Limb (tissue), 2 donors: Measurements from ENCODE around the gene MRS2.
"Not testable (repeated sequence)": the region's sequence is repeated elsewhere in the genome, so short reads cannot be mapped to it uniquely, and the experiment has no call there.

ENCODE experiments used
- DNase-seq, 2 donors: peaks; one replicate each; pipeline ENCODE4 v3.0.0-alpha.2; 2016; ENCODE audit errors: extremely low spot score in 2 of 2

The MRS2 gene

DNA sequence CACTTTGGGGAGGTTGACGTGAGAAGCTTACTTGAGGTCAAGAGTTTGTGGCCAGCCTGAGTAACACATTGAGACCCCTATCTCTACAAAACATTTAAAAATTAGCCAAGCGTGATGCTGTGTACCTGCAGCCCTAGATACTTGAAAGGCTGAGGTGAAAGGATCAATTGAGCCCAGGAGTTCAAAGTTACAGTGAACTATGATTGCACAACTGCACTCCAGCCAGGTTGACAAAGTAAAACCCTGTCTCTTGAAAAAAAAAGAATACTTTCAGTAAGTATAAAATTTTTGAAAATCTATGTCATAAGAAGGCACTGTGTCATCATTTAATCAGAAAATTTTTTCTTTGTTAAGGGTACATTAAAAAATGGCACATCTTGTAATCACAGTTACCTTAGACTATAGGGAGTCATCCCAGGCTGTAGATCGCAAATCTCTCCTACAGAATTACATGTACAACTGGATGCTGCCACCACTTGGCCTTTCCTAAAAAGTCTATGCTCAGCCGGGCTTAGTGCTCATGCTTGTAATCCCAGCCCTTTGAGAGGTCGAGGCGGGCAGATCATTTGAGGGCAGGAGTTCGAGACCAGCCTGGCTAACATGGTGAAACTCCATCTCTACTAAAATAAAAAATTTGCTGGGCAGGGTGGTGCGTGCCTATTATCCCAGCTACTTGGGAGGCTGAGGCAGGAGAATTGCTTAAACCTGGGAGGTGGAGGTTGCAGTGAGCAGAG is 17.0 kb upstream of the MRS2 start:
- no peak for DNase-seq

DNA sequence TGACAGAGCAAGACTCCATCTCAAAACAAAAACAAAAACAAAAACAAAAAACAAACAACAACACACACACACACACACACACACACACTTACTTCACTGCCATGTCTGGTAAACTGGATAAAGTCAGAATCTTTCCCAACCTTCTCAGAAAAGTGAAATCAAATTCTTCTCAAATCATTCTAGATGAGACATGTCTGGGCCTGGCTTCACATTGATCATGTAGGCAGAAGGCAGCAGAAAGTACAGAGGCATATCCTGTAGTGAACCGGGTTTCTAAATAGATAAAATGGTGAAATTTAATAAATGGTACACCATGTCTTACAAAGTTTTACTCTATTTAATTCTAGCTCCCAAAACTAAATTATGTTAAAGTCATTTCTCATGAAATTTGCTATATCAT is 14.9 kb upstream of the MRS2 start:
- no peak for DNase-seq

DNA sequence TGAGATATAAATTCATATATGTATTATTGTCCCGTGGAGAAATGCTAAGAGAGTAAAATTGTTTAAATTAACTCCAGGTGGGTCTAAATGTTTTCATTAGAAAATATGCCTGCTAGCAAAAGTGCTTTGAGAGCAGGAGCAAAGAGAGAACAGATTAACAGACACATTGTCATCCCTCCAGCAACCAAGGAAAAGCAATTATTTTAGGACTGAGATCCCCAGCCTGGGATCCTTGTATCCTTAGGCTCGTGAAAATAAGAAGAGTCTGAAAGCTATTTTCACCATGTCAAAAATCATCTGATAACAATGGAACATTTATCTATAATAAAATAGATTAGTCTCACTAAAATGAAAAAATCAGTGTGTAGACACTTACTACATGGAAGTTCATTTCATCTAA is 11.5 kb upstream of the MRS2 start:
- DNase-seq, result no peak

DNA sequence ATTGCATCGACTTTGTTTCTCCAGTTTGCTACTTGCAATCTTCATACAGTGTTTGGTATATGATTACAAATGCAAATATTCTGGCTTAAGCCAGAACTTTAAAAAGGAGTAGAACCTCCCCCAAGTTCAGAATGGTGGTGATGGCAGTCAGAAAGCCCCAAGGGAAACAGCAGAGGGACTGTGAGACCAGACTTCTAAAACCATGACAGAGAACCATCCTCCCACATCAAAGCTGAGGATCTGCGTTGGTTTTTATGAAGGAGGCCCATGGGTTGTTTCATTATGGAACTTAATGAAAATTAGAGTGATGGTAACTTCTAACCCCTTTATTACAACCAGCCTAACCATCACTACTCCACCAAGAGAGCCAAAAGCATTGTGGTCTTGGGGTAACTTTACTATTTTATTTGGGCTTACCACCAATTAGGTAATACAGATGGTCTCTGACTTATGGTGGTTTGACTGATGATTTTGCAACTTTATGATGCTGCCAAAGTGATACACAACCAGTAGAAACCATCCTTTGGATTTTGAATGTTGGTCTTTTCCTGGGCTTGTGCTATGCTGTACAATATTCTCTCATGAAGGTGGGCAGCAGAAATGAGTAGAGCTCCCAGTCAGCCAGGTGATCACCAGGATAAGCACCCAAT is 10.9 kb upstream of the MRS2 start:
- DNase-seq, result no peak

DNA sequence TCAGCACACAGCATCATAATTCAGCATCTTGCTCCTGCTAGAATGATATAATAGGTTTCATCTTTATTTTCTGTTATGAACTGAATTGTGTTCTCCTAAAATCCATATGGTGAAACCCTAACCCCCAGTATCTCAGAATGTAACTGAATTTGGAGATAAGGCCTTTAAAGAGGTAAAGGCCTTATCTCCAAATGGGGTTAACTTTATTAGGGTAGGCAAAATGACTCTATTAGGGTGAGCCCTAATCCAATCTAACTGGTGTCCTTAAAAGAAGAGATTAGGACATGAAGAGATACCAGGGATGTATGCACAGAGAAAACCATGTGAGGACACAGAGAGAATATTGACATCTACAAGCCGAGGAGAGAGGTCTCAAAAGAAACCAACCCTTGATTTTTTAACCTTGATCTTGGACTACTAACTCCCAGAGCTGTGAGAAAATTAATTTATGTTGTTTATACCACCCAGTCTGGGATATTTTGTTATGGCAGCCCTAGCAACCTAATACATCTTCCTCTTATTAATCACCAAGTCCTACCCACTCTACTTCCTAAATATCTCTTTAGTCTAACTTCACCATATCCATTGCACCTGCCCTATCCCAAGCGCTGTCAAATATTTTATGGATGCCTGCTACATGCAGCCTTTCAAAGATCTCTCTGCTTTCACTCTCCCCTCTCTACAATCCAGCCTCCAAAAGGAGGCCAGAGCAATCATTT is 8.5 kb upstream of the MRS2 start:
- DNase-seq, result no peak

DNA sequence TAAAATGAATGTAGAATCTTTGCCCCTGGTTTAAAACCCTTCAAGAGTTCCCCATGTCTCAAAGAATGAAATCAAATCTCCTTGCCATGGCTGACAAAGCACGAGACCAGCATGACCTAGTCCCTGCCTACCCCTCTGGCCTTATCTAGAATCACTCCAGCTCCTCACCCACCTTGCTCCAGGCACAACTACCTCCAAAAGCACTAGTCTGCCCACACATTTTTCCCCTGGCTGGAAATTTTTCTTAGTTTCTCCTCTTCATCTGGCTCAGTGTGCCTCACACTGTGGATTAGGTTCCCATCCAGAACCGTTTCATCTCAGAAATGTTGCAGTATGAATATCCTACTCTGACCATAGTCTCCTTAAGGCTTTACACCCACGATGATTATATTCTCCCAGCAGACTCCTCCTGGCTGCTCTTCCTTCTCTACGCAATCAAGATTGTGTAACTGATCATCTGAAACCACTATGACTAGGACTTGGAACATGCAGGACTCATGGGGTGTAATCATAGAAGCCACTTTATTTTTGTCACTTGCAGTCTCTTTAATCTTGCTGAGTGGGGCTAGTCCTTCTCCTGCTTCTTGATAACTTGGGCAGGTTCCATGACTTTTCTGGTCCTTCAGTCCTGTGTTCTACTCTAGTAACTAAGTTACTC is 7.8 kb upstream of the MRS2 start:
- DNase-seq, result no peak

DNA sequence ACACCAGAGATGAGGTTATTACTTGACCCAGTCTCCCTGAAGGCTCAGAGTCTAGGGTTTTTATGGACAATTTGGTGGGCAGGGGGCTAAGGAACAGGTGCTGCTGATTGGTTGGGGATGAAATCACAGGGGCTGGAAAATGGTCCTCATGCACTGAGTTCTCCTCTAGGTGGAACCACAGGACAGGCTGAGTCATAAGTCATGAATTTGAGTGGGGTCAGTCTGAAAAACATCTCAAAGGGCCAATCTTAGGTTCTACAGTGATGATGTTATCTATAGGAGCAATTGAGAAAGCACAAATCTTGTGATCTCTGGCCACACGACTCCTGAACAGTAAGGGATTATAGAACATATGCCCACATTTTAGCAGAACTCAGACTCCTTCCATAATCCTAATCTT is 5.9 kb upstream of the MRS2 start:
- DNase-seq, result no peak

DNA sequence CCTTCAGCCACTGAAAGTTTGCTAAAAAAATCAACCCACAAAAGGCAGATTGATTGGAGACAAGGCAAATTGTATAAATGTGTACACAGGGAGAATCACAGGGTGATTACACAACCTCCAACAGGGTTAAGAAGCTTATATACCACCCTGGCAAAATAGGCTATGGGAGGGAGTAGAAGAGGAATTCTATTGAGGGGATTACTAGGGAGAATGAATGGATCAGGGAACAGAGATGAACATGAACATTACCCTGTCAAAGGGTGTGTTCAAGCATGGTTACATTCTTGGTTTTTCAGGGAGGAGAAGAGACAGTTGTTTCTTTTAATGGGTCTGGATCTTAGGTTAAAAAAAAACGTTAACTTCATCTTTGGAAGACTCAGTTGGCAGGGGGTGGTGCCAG is 5.1 kb upstream of the MRS2 start:
- DNase-seq, result no peak

DNA sequence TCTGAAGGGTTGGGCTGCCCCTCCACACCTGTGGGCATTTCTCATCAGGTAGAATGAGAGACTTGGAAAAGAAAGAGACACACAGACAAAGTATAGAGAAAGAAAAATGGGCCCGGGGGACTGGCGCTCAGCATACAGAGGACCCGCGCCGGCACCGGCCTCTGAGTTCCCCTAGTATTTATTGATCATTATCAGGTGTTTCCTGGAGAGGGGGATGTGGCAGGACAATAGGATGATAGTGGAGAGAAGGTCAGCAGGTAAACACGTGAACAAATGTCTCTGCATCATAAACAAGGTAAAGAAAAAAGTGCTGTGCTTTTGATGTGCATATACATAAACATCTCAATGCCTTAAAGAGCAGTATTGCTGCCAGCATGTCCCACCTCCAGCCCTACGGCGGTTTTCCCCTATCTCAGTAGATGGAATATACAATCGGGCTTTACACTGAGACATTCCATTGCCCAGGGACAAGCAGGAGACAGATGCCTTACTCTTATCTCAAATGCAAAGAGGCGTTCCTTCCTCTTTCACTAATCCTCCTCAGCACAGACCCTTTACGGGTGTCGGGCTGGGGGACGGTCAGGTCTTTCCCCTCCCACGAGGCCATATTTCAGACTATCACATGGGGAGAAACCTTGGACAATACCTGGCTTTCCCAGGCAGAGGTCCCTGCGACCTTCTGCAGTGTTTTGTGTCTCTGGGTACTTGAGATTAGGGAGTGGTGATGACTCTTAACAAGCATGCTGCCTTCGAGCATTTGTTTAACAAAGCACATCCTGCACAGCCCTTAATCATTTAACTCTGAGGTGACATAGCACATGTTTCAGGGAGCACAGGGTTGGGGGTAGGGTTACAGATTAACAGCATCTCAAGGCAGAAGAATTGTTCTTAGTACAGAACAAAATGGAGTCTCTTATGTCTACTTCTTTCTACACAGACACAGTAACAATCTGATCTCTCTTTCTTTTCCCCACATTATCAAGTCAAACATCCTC is 2.4 kb upstream of the MRS2 start:
- not testable (repeated sequence) for DNase-seq

DNA sequence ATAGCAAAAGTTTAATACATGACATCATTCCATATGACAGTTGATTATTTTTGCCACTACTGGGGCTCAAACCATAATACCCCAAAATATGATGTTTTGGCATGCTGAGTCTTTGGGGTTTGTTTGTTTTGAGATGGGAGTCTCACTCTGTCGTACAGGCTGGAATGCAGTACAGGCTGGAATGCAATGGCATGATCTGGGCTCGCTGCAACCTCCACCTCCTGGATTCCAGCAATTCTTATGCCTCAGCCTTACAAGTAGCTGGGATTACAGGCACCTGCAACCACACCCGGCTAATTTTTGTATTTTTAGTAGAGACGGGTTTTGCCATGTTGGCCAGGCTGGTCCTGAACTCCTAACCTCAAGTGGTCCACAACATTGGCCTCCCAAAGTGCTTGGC is 1.3 kb upstream of the MRS2 start:
- no peak for DNase-seq

DNA sequence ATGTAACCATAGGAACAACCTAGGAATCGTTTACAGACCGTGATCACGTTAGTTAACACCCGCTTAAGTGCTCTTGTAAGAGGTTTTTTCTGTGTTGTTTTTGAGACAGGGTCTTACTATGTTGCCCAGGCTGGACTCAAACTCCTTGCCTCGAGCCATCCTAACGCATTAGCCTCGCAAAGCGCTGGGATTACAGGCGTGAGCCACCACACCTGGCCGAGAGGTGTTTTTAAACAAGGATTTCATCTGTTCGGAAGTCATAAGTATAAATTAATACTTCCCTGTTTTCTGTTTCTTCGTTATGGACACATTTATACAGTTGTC is 727 bp downstream of the MRS2 start:
- DNase-seq, result no peak

DNA sequence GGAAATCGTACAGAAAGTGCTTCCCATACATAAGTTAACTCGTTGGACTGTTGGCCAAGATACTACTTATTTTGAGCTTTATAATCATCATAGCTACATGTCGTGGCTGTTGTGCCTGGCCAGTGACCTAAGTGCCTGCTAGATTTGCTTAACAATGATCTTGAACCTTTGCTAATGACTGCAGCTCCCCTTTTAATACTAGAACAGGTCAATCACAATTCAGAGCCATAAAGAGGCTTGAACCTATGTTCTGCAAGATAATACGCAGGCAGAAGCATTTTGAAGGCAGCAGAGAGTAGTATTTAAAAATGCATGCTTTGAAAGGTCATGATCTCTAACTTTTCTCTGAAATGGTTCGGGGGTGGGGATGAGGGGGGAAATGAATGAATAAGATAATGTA is 2.5 kb downstream of the MRS2 start:
- no peak for DNase-seq

DNA sequence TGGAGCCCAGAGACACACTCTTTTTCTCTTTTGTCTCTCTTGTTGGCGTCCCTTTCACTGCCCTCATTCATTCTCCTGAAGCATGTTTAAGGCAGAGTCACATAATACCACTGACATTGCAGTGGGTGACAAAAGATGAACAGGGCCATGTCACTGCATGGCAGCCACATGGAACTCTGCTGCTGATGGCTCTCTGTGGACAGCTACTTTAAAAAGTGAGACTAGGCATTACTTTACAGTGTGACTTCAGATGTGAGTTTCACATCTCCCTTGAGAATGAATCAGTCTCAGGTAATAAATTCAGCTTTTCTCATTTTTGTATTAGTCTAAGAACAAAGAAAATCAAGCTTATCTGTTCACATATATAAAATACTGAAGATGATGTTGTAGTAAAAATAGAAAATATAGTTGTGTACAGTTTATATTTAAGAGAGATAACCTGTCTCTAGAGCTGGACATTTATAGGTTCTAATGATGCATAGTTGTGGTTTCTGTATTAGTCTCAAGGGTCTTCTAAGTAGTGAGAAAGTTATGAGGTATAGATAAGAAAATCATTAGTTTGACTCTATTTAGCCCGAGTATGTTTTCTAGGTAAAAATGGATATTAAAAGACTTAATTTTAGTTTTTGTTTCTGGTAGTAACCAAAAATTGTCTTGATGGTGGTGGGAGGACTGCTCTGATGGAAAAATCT is 6.1 kb downstream of the MRS2 start:
- no peak for DNase-seq

DNA sequence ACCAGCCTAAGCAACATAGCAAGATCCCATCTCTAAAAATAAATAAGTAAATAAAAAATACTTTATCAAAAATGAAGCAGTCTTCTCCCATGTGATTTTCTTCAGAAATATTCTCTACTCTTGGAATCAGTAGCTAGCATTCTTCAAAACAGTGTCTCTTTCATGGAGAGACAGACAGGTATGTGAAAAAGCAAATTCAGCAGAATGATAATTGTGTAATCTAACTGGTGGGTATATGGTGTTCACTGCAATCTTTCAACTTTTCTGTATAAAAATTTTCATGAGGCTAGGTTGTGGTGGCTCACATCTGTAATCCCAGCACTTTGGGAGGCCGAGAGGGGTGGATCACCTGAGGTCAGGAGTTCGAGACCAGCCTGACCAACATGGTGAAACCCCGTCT is 7.9 kb downstream of the MRS2 start:
- DNase-seq, result no peak

DNA sequence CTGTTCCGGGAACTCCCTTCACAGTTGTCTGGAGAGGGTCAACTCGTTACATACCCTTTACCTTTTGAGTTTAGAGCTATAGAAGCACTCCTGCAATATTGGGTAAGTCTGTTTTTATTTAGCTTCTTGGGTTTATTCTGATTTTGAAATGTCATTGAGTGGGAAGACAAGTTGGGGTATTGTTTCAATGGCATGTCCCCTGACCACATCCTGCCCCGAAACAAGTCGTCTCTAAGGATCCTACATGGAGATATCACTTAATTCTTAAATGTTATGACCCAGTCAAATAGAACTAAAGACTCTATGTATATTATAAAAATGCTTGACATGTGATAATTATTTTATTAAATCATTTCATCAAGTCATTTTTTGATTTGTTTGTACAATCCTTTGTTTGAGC is 9.6 kb downstream of the MRS2 start:
- no peak for DNase-seq

DNA sequence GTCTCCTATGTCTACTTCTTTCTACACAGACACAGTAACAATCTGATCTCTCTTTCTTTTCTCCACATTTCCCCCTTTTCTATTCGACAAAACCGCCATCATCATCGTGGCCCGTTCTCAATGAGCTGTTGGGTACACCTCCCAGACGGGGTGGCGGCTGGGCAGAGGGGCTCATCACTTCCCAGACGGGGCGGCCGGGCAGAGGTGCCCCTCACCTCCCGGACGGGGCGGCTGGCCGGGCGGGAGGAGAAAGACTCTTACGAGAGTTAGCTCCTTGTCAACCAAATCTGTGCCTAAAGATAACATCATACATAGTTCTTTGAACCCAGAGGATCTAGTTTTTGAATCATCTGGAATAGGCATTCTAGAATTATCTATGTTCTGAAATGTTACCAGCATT is 11.8 kb downstream of the MRS2 start:
- not testable (repeated sequence) for DNase-seq

DNA sequence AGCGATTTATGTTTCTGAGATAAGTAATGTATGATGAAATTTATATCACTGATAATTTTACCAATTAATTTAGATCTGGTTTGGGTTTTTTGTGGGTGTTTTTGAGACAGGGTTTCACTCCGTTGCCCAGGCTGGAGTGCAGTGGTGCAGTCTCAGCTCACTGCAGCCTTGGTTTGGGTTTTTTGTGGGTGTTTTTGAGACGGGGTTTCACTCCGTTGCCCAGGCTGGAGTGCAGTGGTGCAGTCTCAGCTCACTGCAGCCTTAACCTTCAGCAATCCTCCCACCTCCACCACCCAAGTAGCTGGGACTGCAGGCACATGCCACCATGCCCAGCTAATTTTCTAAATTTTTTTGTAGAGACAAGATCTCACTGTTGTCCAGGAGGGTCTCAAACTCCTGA is 13.0 kb downstream of the MRS2 start:
- DNase-seq, result no peak

DNA sequence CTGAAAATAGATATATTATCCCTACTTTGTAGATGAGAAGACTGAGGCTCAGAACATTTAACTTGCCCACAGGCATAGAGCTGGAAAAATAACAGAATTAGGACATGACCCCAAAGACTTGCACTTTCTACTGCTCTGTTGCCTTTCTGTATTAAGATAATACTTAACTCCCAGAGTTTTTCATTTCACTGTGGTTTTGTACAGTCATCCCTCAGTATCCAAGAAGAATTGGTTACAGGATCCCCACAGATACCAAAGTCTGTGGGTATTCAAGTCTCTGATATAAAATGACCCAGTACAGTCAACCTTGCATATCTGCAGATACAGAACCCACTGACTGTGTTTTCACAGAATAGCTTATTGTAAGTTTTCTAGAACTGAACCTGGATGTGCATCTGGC is 16.8 kb downstream of the MRS2 start:
- DNase-seq, result no peak

DNA sequence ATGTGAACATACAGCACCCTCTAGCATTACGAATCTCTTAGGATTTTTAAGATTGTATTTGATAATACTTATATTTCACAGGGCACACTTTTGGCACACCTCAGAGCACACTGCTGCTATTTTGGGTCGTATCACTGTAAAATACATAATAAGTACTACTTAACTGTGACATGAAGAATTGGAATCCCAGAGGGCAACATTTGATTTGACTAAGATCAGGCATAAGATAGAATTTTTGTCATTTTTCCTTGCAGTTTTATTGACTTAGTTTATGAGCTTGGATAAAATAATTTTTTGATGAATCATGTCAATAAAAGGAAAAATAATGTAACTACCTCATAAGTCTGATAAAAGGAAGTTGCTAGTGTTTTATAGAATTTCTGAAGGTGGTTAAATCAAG is 22.4 kb downstream of the MRS2 start:
- DNase-seq, result no peak

DNA sequence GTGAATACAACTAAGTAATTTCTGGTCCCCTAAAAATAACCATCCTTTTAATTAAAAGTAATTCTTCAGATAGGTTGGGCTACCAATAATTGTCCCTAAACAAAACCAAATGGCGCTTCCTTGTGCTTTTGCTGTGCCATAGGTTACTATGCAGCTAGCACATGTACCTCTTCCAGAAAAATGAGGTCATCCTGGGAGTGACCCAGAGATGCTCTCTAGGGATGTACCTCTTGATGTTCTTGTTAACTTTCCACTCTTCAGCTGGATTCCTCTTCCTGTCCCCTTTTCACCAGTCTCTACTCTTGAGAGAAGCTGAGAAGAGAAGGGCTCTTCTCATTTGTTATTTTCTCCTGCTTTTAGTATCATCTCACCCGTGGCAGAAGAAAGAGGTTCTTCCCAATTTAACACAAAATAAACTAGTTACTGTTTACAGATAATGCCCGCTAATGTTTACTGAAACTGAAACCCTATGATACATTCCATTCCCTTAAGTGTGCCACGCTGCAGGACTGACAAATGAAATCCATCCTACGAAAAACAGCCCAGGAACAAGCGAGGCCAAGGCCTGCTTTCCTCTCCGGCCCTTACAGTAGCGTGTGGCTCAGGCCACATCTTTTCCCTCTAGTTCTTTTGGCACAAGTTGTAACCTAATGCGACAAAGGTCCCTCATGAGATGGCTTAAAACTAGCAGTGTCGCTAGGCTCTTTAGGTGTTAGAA is 24.2 kb downstream of the MRS2 start:
- DNase-seq, result no peak
